Endothelial cell of umbilical vein (primary cell): ENCODE data around the gene C5.
"Not testable (repeated sequence)": the region's sequence is repeated elsewhere in the genome, so short reads cannot be mapped to it uniquely, and the experiment has no call there.

Experiments used
- CTCF ChIP-seq, 2 donors: IDR thresholded peaks; 1 replicate in 1 of 2; 2 replicates in 1 of 2; pipeline ENCODE4 v1.5.1; 2011; ENCODE audit warnings: low read length in 2 of 2, mild to moderate bottlenecking in 2 of 2, moderate library complexity in 2 of 2, control low read depth in 1 of 2, inconsistent platforms in 1 of 2, low read depth in 1 of 2; ENCODE audit not compliant: insufficient read depth in 1 of 2; ENCODE audit errors: extremely low read depth in 1 of 2
- EZH2 ChIP-seq: IDR thresholded peaks from 2 replicates; pipeline ENCODE4 v1.6.1; 2012; ENCODE audit warnings: borderline replicate concordance, low read depth, mild to moderate bottlenecking, moderate library complexity, low read length, inconsistent platforms; ENCODE audit not compliant: severe bottlenecking
- FOS ChIP-seq: IDR thresholded peaks from 2 replicates; pipeline ENCODE4 v1.6.1; 2011; ENCODE audit warnings: mild to moderate bottlenecking, low read length, moderate library complexity, borderline replicate concordance; ENCODE audit not compliant: insufficient read depth
- POLR2A ChIP-seq: IDR thresholded peaks from 2 replicates; pipeline ENCODE4 v1.6.1; 2012; ENCODE audit warnings: low read depth, mild to moderate bottlenecking, control low read depth, low read length
- POLR2AphosphoS5 ChIP-seq: IDR thresholded peaks from 2 replicates; pipeline ENCODE4 v1.6.1; 2012; ENCODE audit warnings: low read depth, mild to moderate bottlenecking, control low read depth, low read length, moderate library complexity; ENCODE audit not compliant: insufficient read depth

- not testable (repeated sequence) for TF ChIP-seq CTCF (IDR thresholded peaks at IDR 0.05; ENCODE audit: extremely low read depth in 1 of 2, insufficient read depth in 1 of 2, low read depth in 1 of 2, low read length in 2 of 2); POLR2A; POLR2AphosphoS5; FOS; EZH2
These were observed 78.6 kb downstream of the C5 start for GRCh38 chr9:120971471-120971870.
